Muscle layer of colon (tissue), 2 donors: ENCODE results near the gene ZNF771.
"Not testable (repeated sequence)": the region's sequence is repeated elsewhere in the genome, so short reads cannot be mapped to it uniquely, and the experiment has no call there.

Experiments used
- H3K27ac ChIP-seq: one replicate; pipeline ENCODE4 v1.7.0; 2013; ENCODE audit warnings: low read depth, mild to moderate bottlenecking, low read length, moderate library complexity
- H3K27me3 ChIP-seq, 2 donors: one replicate each; pipeline ENCODE4 v1.7.0; 2013; ENCODE audit warnings: low read length in 2 of 2, mild to moderate bottlenecking in 2 of 2; ENCODE audit not compliant: insufficient read depth in 2 of 2, control insufficient read depth in 1 of 2
- H3K36me3 ChIP-seq: one replicate; pipeline ENCODE4 v1.7.0; 2013; ENCODE audit warnings: mild to moderate bottlenecking, low read length; ENCODE audit not compliant: insufficient read depth
- H3K4me1 ChIP-seq: one replicate; pipeline ENCODE4 v1.7.0; 2013; ENCODE audit warnings: mild to moderate bottlenecking, low read length; ENCODE audit not compliant: insufficient read depth
- H3K4me3 ChIP-seq, 2 donors: one replicate each; pipeline ENCODE4 v1.7.0; 2013; ENCODE audit warnings: low read length in 2 of 2, low read depth in 1 of 2, mild to moderate bottlenecking in 1 of 2, moderate library complexity in 1 of 2
- H3K9ac ChIP-seq: one replicate; pipeline ENCODE4 v1.7.0; 2013; ENCODE audit warnings: low read length
- H3K9me3 ChIP-seq: one replicate; pipeline ENCODE4 v1.7.0; 2013; ENCODE audit warnings: mild to moderate bottlenecking, low read length
- donor health status: abdominal sarcoma.
- donor health status: Adenocarcinoma of cecum.

The ZNF771 gene

GRCh38 chr16:30394592-30395154, 12.7 kb upstream of the ZNF771 start:
- Histone ChIP-seq H3K27ac (peak overlapping the region; percentile 80), H3K4me3 (peak overlapping the region; percentile 76 to 99), H3K9me3 (no peaks in the 10 kb centered on the region), H3K9ac (peak overlapping the region; percentile 50), H3K4me1 (peaks cover 37% of the 10 kb centered on the region), H3K27me3 (no peaks in the 10 kb centered on the region), H3K36me3 (peaks cover 20% of the 10 kb centered on the region)

GRCh38 chr16:30395155-30395991, 12.0 kb upstream of the ZNF771 start, which contains the start of gene ZNF48:
Gene ZNF48 (plus strand): TSS chr16:30395420. CDS start chr16:30395795, 375 bp downstream.
- H3K27me3 ChIP-seq: no peaks in the 10 kb centered on the region
- H3K9me3 ChIP-seq: no peaks in the 10 kb centered on the region
- peaks cover 41% of the 10 kb centered on the region for H3K4me1 ChIP-seq
- peak within 1 kb of the TSS; percentile 50 for H3K9ac ChIP-seq
- peak within 1 kb of the TSS; percentile 95 for H3K27ac ChIP-seq
- H3K36me3 ChIP-seq: peaks cover 20% of the 10 kb centered on the region
- H3K4me3 ChIP-seq: peak within 1 kb of the TSS; percentile 76 to 99

- Histone ChIP-seq H3K36me3 (peaks cover 20% of the 10 kb centered on the region), H3K4me3 (peak overlapping the region; percentile 76 to 99), H3K27ac (peak overlapping the region; percentile 95), H3K4me1 (peaks cover 41% of the 10 kb centered on the region), H3K27me3 (no peaks in the 10 kb centered on the region), H3K9ac (peak overlapping the region; percentile 23), H3K9me3 (no peaks in the 10 kb centered on the region)
Measured at GRCh38 chr16:30395992-30396585, 11.3 kb upstream of the ZNF771 start.

GRCh38 chr16:30396627-30397026, 10.8 kb upstream of the ZNF771 start:
- H3K9ac ChIP-seq, H3K27me3 ChIP-seq, H3K4me3 ChIP-seq, H3K27ac ChIP-seq, H3K9me3 ChIP-seq: not testable (repeated sequence)
- peaks cover 20% of the 10 kb centered on the region for H3K36me3 ChIP-seq
- H3K4me1 ChIP-seq: peaks cover 41% of the 10 kb centered on the region

- no peaks in the 10 kb centered on the region for H3K27me3 ChIP-seq
- peaks cover 20% of the 10 kb centered on the region for H3K36me3 ChIP-seq
- H3K4me1 ChIP-seq: peaks cover 41% of the 10 kb centered on the region
- H3K9me3 ChIP-seq: no peaks in the 10 kb centered on the region
- H3K27ac ChIP-seq: no peak overlapping the region
- no peak overlapping the region for H3K9ac ChIP-seq
- H3K4me3 ChIP-seq: no peak overlapping the region
Measured at GRCh38 chr16:30397056-30397455, 10.3 kb upstream of the ZNF771 start.

- Histone ChIP-seq H3K27ac (peak overlapping the region; percentile 96), H3K4me3 (no peak overlapping the region), H3K36me3 (peaks cover 20% of the 10 kb centered on the region), H3K9me3 (no peaks in the 10 kb centered on the region), H3K4me1 (peaks cover 41% of the 10 kb centered on the region), H3K27me3 (no peaks in the 10 kb centered on the region), H3K9ac (no peak overlapping the region)
Measured at GRCh38 chr16:30397776-30398660, 9.4 kb upstream of the ZNF771 start.

GRCh38 chr16:30398661-30399434, 8.6 kb upstream of the ZNF771 start:
- no peaks in the 10 kb centered on the region for H3K9me3 ChIP-seq
- peak overlapping the region; percentile 77 for H3K9ac ChIP-seq
- no peaks in the 10 kb centered on the region for H3K27me3 ChIP-seq
- peaks cover 20% of the 10 kb centered on the region for H3K36me3 ChIP-seq
- peak overlapping the region; percentile 96 for H3K27ac ChIP-seq
- peaks cover 41% of the 10 kb centered on the region for H3K4me1 ChIP-seq
- H3K4me3 ChIP-seq: no peak overlapping the region

GRCh38 chr16:30399435-30400186, 7.8 kb upstream of the ZNF771 start:
- no peaks in the 10 kb centered on the region for H3K27me3 ChIP-seq
- peaks cover 34% of the 10 kb centered on the region for H3K4me1 ChIP-seq
- H3K9me3 ChIP-seq: no peaks in the 10 kb centered on the region
- H3K4me3 ChIP-seq: peak overlapping the region; percentile 59 to 70
- peaks cover 20% of the 10 kb centered on the region for H3K36me3 ChIP-seq
- peak overlapping the region; percentile 77 for H3K9ac ChIP-seq
- H3K27ac ChIP-seq: peak overlapping the region; percentile 96

GRCh38 chr16:30401768-30402425, 5.5 kb upstream of the ZNF771 start:
- H3K36me3 ChIP-seq: peaks cover 20% of the 10 kb centered on the region
- H3K27ac ChIP-seq: no peak overlapping the region
- H3K9me3 ChIP-seq: no peaks in the 10 kb centered on the region

GRCh38 chr16:30406795-30407101, 658 bp upstream of the ZNF771 start:
- Histone ChIP-seq H3K27ac (peak overlapping the region; percentile 89), H3K4me1 (peaks cover 25% of the 10 kb centered on the region), H3K4me3 (peak overlapping the region; percentile 63 to 74)

More at GRCh38 chr16:30401768-30402425, 5.5 kb upstream of the ZNF771 start:
- H3K4me1 ChIP-seq: peaks cover 28% of the 10 kb centered on the region
- H3K9ac ChIP-seq: no peak overlapping the region
- H3K27me3 ChIP-seq: no peaks in the 10 kb centered on the region
- no peak overlapping the region for H3K4me3 ChIP-seq

More at GRCh38 chr16:30406795-30407101, 658 bp upstream of the ZNF771 start:
- Histone ChIP-seq H3K36me3 (peaks cover 4% of the 10 kb centered on the region), H3K9me3 (no peaks in the 10 kb centered on the region), H3K9ac (peak overlapping the region; percentile 82), H3K27me3 (no peaks in the 10 kb centered on the region)
